ENCODE data around the gene AKAP13.

Gene AKAP13

DNA sequence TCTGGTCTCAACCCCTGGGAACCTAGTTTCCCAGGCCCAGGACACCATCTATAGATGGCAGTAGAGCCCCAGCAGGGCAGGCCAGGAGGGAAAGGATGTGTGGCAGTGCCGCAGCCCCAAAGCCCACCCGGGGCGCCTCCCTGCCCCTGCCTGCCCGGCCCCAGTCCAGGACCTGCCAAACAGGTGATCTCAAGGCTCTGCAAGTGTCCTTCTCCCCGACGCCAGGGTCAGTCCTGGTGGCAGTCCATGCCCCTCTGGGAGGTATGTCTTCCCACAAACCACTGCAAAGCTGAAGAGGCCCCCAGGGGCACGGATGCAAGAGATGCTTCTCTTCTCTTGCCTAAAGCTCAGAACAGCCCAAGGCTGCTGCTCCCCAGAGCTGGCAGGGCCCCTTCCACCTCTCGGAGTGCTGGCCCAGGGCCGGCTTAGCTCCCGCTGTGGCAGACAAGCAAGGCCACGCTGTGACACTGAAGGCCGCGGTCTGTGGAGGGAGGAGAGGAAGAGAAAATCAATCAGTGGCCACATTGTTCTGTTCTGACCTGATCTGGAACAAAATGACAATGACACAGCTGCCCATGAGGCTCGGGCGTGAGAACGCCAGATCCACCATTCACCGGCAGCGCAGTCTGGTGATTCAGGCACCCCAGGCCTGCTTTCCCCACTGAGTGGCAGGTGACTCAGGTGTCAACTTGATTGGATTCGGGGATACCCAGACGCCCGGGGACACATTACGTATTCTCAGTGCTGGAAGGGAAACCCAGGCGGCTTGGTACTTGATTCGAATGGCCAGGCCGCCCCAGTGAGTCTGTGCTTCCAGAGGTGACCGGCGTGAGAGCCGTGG lies 380.3 kb downstream of the AKAP13 start:
- H3K4me3 ChIP-seq (ENCODE audit: low read depth, low read length), result no peak overlapping the region
- TF ChIP-seq, protein P1, sequence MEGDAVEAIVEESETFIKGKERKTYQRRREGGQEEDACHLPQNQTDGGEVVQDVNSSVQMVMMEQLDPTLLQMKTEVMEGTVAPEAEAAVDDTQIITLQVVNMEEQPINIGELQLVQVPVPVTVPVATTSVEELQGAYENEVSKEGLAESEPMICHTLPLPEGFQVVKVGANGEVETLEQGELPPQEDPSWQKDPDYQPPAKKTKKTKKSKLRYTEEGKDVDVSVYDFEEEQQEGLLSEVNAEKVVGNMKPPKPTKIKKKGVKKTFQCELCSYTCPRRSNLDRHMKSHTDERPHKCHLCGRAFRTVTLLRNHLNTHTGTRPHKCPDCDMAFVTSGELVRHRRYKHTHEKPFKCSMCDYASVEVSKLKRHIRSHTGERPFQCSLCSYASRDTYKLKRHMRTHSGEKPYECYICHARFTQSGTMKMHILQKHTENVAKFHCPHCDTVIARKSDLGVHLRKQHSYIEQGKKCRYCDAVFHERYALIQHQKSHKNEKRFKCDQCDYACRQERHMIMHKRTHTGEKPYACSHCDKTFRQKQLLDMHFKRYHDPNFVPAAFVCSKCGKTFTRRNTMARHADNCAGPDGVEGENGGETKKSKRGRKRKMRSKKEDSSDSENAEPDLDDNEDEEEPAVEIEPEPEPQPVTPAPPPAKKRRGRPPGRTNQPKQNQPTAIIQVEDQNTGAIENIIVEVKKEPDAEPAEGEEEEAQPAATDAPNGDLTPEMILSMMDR (IDR thresholded peaks at IDR 0.05; ENCODE audit: insufficient read depth, low read length, missing control alignments), result no peak
- no peak for DNase-seq (ENCODE audit: low read depth, low spot score)
- POLR2A ChIA-PET, result no interaction called here
- CTCF ChIA-PET, result interaction anchor here (0.9 to 2.0 kb wide), 3 partner anchors 9 to 80 kb away, joined by 3 to 8 read pairs (median 5); no protein-coding TSS in a partner anchor

DNA sequence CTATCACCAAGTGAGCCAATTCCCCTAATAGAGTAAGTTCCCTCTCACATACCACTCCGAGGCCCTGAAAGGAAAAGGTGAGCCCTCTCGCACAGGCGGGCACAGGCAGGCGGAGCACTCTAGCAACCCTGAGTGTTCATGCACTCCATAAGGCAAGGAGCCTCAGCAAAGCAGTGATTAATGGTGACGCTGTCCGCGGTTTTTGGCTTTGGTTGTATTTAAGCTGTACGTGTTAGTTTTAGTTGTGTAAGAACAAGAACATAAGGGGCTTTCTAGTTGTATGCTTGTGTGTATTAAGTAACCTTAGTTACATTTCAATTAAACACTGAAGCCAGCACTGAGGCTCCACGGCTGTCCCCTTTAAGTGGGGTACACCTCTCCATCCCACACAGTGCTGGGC lies 381.2 kb downstream of the AKAP13 start:
- DNase-seq (ENCODE audit: low read depth, low spot score), result no peak
- H3K4me3 ChIP-seq (ENCODE audit: low read depth, low read length), result no peak overlapping the region
- TF ChIP-seq, protein P1 (IDR thresholded peaks at IDR 0.05; ENCODE audit: insufficient read depth, low read length, missing control alignments), result no peak
- ChIA-PET POLR2A (no interaction called here), CTCF (interaction anchor here (0.9 to 2.0 kb wide), 2 partner anchors 10 to 79 kb away, joined by 3 to 8 read pairs; no protein-coding TSS in a partner anchor)

DNA sequence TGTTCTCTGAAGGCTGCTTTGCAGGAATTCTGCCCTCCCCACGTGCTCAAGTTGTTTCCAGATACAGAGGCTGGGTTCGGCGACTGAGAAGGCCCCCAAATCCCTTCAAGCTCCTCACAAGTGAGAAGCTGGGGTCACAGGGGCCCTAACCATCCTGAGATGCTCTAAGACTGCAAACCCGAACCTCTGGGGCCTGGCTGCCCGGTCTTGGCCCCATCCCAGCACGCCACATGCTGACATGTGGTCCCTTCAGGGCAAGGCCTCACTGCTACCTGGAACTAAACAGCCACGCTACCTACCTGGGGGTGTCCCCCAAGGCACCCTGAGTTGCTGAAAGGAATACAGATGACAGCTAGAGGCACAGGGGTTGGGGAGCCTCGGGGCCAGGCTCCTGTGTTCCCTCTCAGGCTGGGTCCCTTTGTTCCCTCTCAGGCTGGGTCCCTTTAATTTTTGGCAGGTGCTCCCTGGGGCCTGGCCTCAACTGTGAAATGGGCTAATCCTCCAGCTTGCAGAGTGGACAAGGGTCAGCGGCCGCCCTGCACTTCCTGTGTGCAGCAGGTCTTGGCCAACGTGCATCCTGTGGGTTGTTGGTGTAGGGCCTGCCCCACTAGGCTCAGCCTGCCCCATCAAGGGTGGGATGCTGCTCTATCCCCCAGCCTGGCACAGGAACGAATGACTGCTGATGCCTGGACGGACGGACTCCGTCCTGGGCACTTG lies 381.8 kb downstream of the AKAP13 start:
- DNase-seq (ENCODE audit: low read depth, low spot score), result no peak
- POLR2A ChIA-PET, result no interaction called here
- TF ChIP-seq, protein P1 (IDR thresholded peaks at IDR 0.05; ENCODE audit: insufficient read depth, low read length, missing control alignments), result no peak
- CTCF ChIA-PET, result no interaction called here
- no peak overlapping the region for H3K4me3 ChIP-seq (ENCODE audit: low read depth, low read length)

DNA sequence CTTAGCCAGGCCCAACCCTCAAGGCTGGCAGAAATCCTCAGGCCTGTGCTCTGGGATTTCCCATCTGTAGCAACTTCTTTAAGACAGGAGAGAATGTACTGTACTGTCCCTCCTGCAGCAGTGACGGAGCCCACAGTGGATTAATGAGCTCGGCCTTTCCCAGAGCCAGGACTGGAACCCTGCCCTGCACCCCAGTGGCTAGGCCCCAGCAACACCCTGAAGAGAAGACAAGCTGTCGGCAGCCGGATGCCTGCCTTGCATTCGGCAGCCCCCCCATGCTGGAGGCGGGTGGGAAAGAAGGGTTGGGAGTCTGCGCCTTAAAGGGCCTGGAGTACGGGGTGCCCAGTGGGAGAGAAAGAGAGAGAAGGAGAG lies 382.3 kb downstream of the AKAP13 start:
- POLR2A ChIA-PET, result no interaction called here
- no peak overlapping the region for H3K4me3 ChIP-seq (ENCODE audit: low read depth, low read length)
- DNase-seq (ENCODE audit: low read depth, low spot score), result no peak
- CTCF ChIA-PET, result no interaction called here
- TF ChIP-seq, protein P1 (IDR thresholded peaks at IDR 0.05; ENCODE audit: insufficient read depth, low read length, missing control alignments), result no peak

DNA sequence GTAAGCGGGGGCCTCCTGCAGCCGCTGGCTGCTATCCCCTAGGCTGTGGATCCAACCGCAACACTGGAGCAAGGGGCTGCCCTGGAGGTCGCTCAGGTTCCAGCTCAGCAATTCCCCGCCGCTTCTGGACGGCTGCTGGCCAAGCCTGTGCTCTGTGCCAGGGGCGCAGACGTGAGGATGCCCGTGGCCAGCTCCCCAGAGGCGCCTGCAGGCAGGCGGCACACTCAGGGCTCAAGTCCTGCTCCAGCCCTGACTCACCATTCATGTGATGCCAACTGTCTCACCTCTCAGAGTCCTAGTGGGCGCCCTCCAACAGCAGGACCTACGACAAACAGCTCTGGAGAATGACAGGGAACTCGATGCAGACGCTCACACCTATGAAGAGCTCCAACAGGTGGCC lies 382.8 kb downstream of the AKAP13 start:
- DNase-seq (ENCODE audit: low read depth, low spot score), result no peak
- CTCF ChIA-PET, result interaction anchor here (0.9 to 1.9 kb wide), 4 partner anchors 8 to 68 kb away, joined by 3 to 7 read pairs (median 4); no protein-coding TSS in a partner anchor
- TF ChIP-seq, protein P1 (IDR thresholded peaks at IDR 0.05; ENCODE audit: insufficient read depth, low read length, missing control alignments), result no peak
- POLR2A ChIA-PET, result no interaction called here
- no peak overlapping the region for H3K4me3 ChIP-seq (ENCODE audit: low read depth, low read length)
